ENCODE measurements around the gene SUN1.

The SUN1 gene

GRCh38 chr7:853366-854117 lies 21.3 kb downstream of the SUN1 start:
- H3K4me1 Mint-ChIP-seq (ENCODE audit: low read depth): no peaks in the 10 kb centered on the region
- H3K27ac Mint-ChIP-seq: no peak overlapping the region
- no peak overlapping the region for H3K4me3 Mint-ChIP-seq
- H3K27me3 Mint-ChIP-seq: no peaks in the 10 kb centered on the region
- peaks cover 2% of the 10 kb centered on the region for H3K36me3 Mint-ChIP-seq
- no peaks in the 10 kb centered on the region for H3K9me3 Mint-ChIP-seq (ENCODE audit: low read depth)

DNA sequence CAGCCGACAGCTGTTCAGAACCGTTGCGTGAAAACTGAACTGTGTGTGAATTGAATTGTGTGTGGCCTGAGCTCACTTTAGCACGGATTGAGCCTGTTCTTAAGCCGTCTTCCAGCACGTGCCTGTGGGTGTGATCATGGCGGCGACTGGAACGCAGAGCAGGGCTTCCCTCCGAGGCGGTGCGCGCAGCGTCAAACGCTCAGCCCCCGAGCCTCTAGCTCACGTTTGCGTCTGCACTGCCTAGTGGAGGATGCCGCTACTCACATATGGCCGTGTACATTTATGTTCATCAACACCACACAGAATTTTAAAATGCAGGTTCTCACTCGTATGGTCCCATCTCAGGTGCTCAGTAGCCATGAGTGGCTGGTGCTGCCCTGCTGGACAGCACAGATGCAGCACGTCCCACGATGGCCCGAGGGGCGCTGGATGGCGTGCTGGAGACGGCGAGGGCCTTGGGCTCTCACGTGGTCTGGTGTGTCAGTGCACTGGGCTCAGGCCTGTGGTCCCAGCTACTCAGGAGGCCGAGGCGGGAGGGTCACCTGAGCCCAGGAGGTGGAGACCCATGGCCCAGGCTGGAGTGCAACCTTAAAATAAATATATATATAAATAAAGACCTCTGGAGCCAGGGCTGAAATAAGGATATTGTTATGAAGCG lies 22.0 kb downstream of the SUN1 start:
- Mint-ChIP-seq H3K9me3 (ENCODE audit: low read depth) (no peaks in the 10 kb centered on the region), H3K36me3 (peaks cover 2% of the 10 kb centered on the region), H3K4me1 (ENCODE audit: low read depth) (no peaks in the 10 kb centered on the region), H3K27ac (no peak overlapping the region), H3K27me3 (no peaks in the 10 kb centered on the region), H3K4me3 (no peak overlapping the region)

DNA sequence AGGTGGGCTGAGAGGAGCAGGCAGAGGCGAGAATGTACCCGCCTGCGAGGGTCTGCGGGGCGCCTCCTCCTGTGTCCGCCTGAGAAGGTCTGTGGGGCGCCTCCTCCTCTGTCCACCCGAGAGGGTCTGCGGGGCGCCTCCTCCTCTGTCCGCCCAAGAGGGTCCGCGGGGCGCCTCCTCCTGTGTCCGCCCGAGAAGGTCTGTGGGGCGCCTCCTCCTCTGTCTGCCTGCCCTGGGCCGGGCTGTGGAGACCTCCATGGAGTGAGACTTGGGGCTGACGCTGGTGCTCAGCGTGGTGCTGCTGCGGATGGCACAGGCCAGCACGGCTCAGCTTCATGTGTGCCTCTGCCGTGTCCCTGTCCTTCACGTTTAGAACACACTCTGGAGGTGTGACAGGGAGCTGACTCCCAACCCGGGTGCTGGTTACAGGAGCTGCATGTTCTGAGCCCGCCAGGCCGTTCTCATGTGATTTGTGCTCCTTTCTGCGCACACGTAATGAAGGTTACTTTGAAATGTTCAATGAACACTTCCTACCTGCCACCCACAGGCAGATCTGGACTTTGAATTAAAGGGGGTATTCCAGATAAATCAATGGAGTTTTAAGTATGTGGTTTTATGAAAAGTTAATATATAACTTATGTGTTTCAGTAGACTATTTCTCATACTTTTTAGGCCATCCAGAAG lies 23.6 kb downstream of the SUN1 start:
- peaks cover 5% of the 10 kb centered on the region for H3K36me3 Mint-ChIP-seq

GRCh38 chr7:856444-857095 lies 24.3 kb downstream of the SUN1 start:
- Mint-ChIP-seq H3K4me3 (no peak overlapping the region), H3K9me3 (ENCODE audit: low read depth) (no peaks in the 10 kb centered on the region), H3K4me1 (ENCODE audit: low read depth) (no peaks in the 10 kb centered on the region), H3K36me3 (peaks cover 10% of the 10 kb centered on the region), H3K27me3 (no peaks in the 10 kb centered on the region), H3K27ac (no peak overlapping the region)

More for the DNA sequence above, 23.6 kb downstream of the SUN1 start:
- H3K9me3 Mint-ChIP-seq (ENCODE audit: low read depth): no peaks in the 10 kb centered on the region
- no peaks in the 10 kb centered on the region for H3K27me3 Mint-ChIP-seq
- no peak overlapping the region for H3K27ac Mint-ChIP-seq
- H3K4me1 Mint-ChIP-seq (ENCODE audit: low read depth): no peaks in the 10 kb centered on the region
- H3K4me3 Mint-ChIP-seq: no peak overlapping the region

GRCh38 chr7:857661-858060 lies 25.4 kb downstream of the SUN1 start:
- no peak overlapping the region for H3K27ac Mint-ChIP-seq
- no peaks in the 10 kb centered on the region for H3K4me1 Mint-ChIP-seq (ENCODE audit: low read depth)
- H3K9me3 Mint-ChIP-seq (ENCODE audit: low read depth): no peaks in the 10 kb centered on the region
- no peaks in the 10 kb centered on the region for H3K27me3 Mint-ChIP-seq
- H3K4me3 Mint-ChIP-seq: no peak overlapping the region
- peaks cover 13% of the 10 kb centered on the region for H3K36me3 Mint-ChIP-seq

- H3K36me3 Mint-ChIP-seq: peaks cover 14% of the 10 kb centered on the region
- H3K9me3 Mint-ChIP-seq (ENCODE audit: low read depth): no peaks in the 10 kb centered on the region
- H3K27me3 Mint-ChIP-seq: no peaks in the 10 kb centered on the region
- no peak overlapping the region for H3K27ac Mint-ChIP-seq
- no peaks in the 10 kb centered on the region for H3K4me1 Mint-ChIP-seq (ENCODE audit: low read depth)
- H3K4me3 Mint-ChIP-seq: no peak overlapping the region
Observed at GRCh38 chr7:859359-860030, 27.2 kb downstream of the SUN1 start.

GRCh38 chr7:860149-860548 lies 27.9 kb downstream of the SUN1 start:
- Mint-ChIP-seq H3K9me3 (ENCODE audit: low read depth) (no peaks in the 10 kb centered on the region), H3K4me3 (no peak overlapping the region), H3K4me1 (ENCODE audit: low read depth) (no peaks in the 10 kb centered on the region), H3K27me3 (no peaks in the 10 kb centered on the region), H3K27ac (no peak overlapping the region), H3K36me3 (peaks cover 14% of the 10 kb centered on the region)

DNA sequence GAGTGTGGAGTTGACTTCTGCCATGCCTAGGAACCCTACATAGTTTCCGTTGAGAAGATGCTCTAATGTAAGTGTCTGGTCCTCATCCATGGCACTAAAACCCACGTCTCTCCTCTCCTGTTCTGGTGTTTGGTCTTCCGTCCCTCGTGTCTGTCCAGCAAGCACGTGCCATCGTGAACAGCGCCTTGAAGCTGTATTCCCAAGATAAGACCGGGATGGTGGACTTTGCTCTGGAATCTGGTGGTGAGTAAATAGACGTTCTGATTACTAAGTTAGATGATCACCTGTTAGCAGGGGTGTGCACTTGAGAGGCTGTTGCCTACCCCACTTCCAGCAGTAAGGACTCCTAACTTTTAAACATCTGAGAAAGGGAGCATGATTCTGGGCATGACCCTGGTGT lies 28.9 kb downstream of the SUN1 start:
- no peaks in the 10 kb centered on the region for H3K4me1 Mint-ChIP-seq (ENCODE audit: low read depth)
- no peak overlapping the region for H3K4me3 Mint-ChIP-seq
- H3K27ac Mint-ChIP-seq: no peak overlapping the region
- H3K36me3 Mint-ChIP-seq: peaks cover 14% of the 10 kb centered on the region
- H3K9me3 Mint-ChIP-seq (ENCODE audit: low read depth): no peaks in the 10 kb centered on the region
- H3K27me3 Mint-ChIP-seq: no peaks in the 10 kb centered on the region

- Mint-ChIP-seq H3K9me3 (ENCODE audit: low read depth) (no peaks in the 10 kb centered on the region), H3K4me3 (no peak overlapping the region), H3K36me3 (peaks cover 14% of the 10 kb centered on the region), H3K27me3 (no peaks in the 10 kb centered on the region), H3K27ac (no peak overlapping the region), H3K4me1 (ENCODE audit: low read depth) (no peaks in the 10 kb centered on the region)
Observed at GRCh38 chr7:862157-862556, 29.9 kb downstream of the SUN1 start.

- Mint-ChIP-seq H3K27ac (no peak overlapping the region), H3K4me3 (no peak overlapping the region), H3K9me3 (ENCODE audit: low read depth) (no peaks in the 10 kb centered on the region), H3K27me3 (no peaks in the 10 kb centered on the region), H3K4me1 (ENCODE audit: low read depth) (peaks cover 2% of the 10 kb centered on the region), H3K36me3 (peaks cover 16% of the 10 kb centered on the region)
Observed at GRCh38 chr7:863106-863505, 30.8 kb downstream of the SUN1 start.

- Mint-ChIP-seq H3K27ac (no peak overlapping the region), H3K9me3 (ENCODE audit: low read depth) (no peaks in the 10 kb centered on the region), H3K27me3 (no peaks in the 10 kb centered on the region), H3K4me1 (ENCODE audit: low read depth) (peaks cover 11% of the 10 kb centered on the region), H3K36me3 (peaks cover 12% of the 10 kb centered on the region), H3K4me3 (no peak overlapping the region)
Observed at GRCh38 chr7:865921-866320, 33.6 kb downstream of the SUN1 start.

- Mint-ChIP-seq H3K27me3 (no peaks in the 10 kb centered on the region), H3K4me3 (no peak overlapping the region), H3K36me3 (peaks cover 7% of the 10 kb centered on the region), H3K4me1 (ENCODE audit: low read depth) (peaks cover 11% of the 10 kb centered on the region), H3K9me3 (ENCODE audit: low read depth) (no peaks in the 10 kb centered on the region), H3K27ac (no peak overlapping the region)
Observed at GRCh38 chr7:867001-867405, 34.7 kb downstream of the SUN1 start.

- Mint-ChIP-seq H3K27ac (no peak overlapping the region), H3K4me3 (no peak overlapping the region), H3K9me3 (ENCODE audit: low read depth) (no peaks in the 10 kb centered on the region), H3K27me3 (no peaks in the 10 kb centered on the region), H3K4me1 (ENCODE audit: low read depth) (peaks cover 13% of the 10 kb centered on the region), H3K36me3 (peaks cover 4% of the 10 kb centered on the region)
Observed at GRCh38 chr7:867406-868188, 35.3 kb downstream of the SUN1 start.

DNA sequence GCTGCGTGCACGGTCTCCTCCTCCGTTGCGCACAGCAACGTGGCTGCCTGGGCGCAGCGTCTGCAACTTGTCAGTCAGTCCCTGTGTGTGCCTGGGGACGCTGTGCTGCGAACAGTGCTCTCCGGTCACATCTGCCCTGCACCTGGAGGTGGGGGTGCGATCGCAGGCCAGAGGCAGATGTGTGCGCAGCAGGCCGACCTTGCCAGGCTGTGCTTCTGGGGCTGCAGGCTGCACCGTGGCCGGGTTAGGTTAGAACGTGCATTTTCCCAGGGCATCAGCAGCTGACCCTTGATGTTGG lies 35.9 kb downstream of the SUN1 start:
- peaks cover 15% of the 10 kb centered on the region for H3K4me1 Mint-ChIP-seq (ENCODE audit: low read depth)
- no peak overlapping the region for H3K4me3 Mint-ChIP-seq
- H3K9me3 Mint-ChIP-seq (ENCODE audit: low read depth): no peaks in the 10 kb centered on the region
- H3K36me3 Mint-ChIP-seq: peaks cover 6% of the 10 kb centered on the region
- no peaks in the 10 kb centered on the region for H3K27me3 Mint-ChIP-seq
- H3K27ac Mint-ChIP-seq: no peak overlapping the region
